Gastrocnemius medialis (tissue), 4 donors: ENCODE results near the gene ARAP3. TPM values are rescaled to one million over a fixed set of nuclear protein-coding genes. Genes with fewer than 3 reads are reported as not detected.

Experiments
- ATAC-seq, 2 donors: fragments of 150-250 bp; one replicate each; pipeline ENCODE4 v1.9.1; 2016
- DNase-seq, 2 donors: peaks; one replicate each; pipeline ENCODE4 v3.0.0-alpha.2; 2019
- H3K27ac ChIP-seq, 4 donors: fragments of 200-600 bp; sonication (generic); 1 replicate in 1 of 4; 2 replicates in 3 of 4; pipeline ENCODE4 v1.5.1; 2016 to 2018; ENCODE audit warnings: mild to moderate bottlenecking in 2 of 4, moderate library complexity in 1 of 4
- H3K27me3 ChIP-seq, 3 donors: fragments of 200-600 bp; sonication (generic) in 2 of 3; 1 replicate in 1 of 3; 2 replicates in 2 of 3; pipeline versions ENCODE4 v1.5.1 to v1.6.0; 2016 to 2019; ENCODE audit warnings: mild to moderate bottlenecking in 1 of 3, moderate library complexity in 1 of 3
- H3K36me3 ChIP-seq, 2 donors: fragments of 200-600 bp; sonication (generic) in 1 of 2; one replicate each; pipeline ENCODE4 v1.5.1; 2017 to 2018
- H3K4me1 ChIP-seq, 2 donors: fragments of 200-600 bp; sonication (generic) in 1 of 2; one replicate each; pipeline ENCODE4 v1.5.1; 2016 to 2017; ENCODE audit warnings: mild to moderate bottlenecking in 2 of 2
- H3K4me3 ChIP-seq, 4 donors: fragments of 200-600 bp; sonication (generic) in 3 of 4; 1 replicate in 1 of 4; 2 replicates in 3 of 4; pipeline ENCODE4 v1.5.1; 2016 to 2019; ENCODE audit warnings: mild to moderate bottlenecking in 2 of 4
- H3K9me3 ChIP-seq, 3 donors: fragments of 200-600 bp; sonication (generic) in 2 of 3; 1 replicate in 1 of 3; 2 replicates in 2 of 3; pipeline ENCODE4 v1.5.1; 2016 to 2019
- CTCF ChIP-seq, 5 experiments: fragments of 450-650 bp in 3 of 5; fragments of 200-600 bp in 2 of 5; sonication (generic) in 2 of 5; IDR thresholded peaks in 4 of 5; conservative IDR thresholded peaks in 1 of 5; 1 replicate in 4 of 5; 2 replicates in 1 of 5; pipeline ENCODE4 v1.5.1; 2016 to 2019; ENCODE audit warnings: antibody characterized with exemption in 5 of 5, mild to moderate bottlenecking in 3 of 5, moderate library complexity in 3 of 5
- POLR2A ChIP-seq, 2 donors: fragments of 450-650 bp; IDR thresholded peaks; one replicate each; pipeline ENCODE4 v1.6.1; 2017; ENCODE audit warnings: antibody characterized with exemption in 2 of 2, mild to moderate bottlenecking in 2 of 2, moderate library complexity in 2 of 2
- in situ Hi-C, 4 donors: fragments of 200-750 bp; cut with MboI; loops; one replicate each; pipeline versions ENCODE4 v1.15.0 to v1.8.0; 2017; ENCODE audit warnings: low sequenced_read_pairs in 4 of 4
- intact Hi-C: fragments of 100-400 bp; cut with DNase I; formaldehyde crosslinking; loops from one replicate; pipeline ENCODE4 v1.15.1; 2023; ENCODE audit warnings: low total_unique reads
- total RNA-seq, 4 donors: library from RNA; depleted of rRNA; stranded (reverse); fragments of >200 nt; gene quantifications; one replicate each; pipeline versions ENCODE4 v1.1.0 to v1.2.3, GENCODE V29; 2016

ARAP3 gene
- total RNA-seq, 4 donors from 2014 or later: 1.6 to 5.5 (median 3.0) TPM

DNA sequence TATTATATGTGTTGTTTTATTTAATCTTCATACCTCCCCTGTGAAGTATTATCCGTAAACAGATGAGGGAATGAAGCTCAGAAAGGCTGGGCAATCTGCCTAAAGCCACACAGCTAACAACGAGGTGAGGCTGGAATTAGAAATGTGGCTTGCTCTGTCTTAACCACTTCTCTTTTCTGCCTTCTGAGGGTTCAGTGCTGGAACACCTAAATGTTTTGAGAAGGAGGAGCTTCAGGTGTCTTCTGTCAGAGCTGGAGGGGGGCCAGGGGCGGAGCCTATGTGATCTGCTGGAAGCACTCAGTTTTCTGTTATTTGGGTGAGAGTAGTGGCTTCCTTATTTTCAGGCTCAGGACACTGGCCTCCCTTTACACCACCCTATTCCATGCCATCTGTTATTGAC is 35.0 kb upstream of the ARAP3 start:
- intact Hi-C loops (no loop called here), in situ Hi-C loops (no loop called here)
- Histone ChIP-seq H3K27me3 (no peaks in the 10 kb centered on the region), H3K36me3 (no peaks in the 10 kb centered on the region), H3K27ac (no peak overlapping the region), H3K4me3 (no peak overlapping the region), H3K4me1 (peaks cover 0 to 4% of the 10 kb centered on the region in 2 donors), H3K9me3 (no peaks in the 10 kb centered on the region)
- TF ChIP-seq CTCF (IDR thresholded peaks at IDR 0.05 in 4 of 5, conservative IDR thresholded peaks at IDR 0.05 in 1 of 5) (no peak), POLR2A (IDR thresholded peaks at IDR 0.05) (no peak)
- DNase-seq: no peak
- no peak for ATAC-seq

GRCh38 chr5:141716468-141716867 is 34.4 kb upstream of the ARAP3 start:
- DNase-seq (no peak), ATAC-seq (no peak)
- Histone ChIP-seq H3K27me3 (no peaks in the 10 kb centered on the region), H3K36me3 (no peaks in the 10 kb centered on the region), H3K4me1 (peaks cover 0 to 4% of the 10 kb centered on the region in 2 donors), H3K4me3 (no peak overlapping the region), H3K27ac (no peak overlapping the region), H3K9me3 (no peaks in the 10 kb centered on the region)
- intact Hi-C loops: no loop called here
- in situ Hi-C loops: no loop called here
- TF ChIP-seq CTCF (IDR thresholded peaks at IDR 0.05 in 4 of 5, conservative IDR thresholded peaks at IDR 0.05 in 1 of 5): no peak
- TF ChIP-seq POLR2A (IDR thresholded peaks at IDR 0.05): no peak

DNA sequence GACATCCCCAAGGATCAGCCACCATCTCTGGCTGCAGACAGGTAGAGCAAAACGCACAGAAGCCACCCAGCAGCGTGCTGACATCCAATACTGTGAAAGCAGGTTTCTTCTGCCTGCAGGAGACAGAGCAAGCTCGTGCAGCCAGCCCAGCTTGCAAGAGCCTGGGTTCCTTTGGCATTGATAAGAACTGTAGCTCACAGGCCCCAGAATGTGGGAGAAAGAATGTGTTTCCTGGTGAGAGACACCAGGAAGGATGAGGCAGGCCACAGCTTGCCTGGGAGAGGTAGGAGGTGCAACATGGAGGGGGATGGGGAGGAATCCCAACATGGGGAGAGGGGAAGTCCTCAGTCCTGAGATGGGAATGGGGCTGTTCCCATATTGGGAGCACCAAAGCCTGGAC is 34.0 kb upstream of the ARAP3 start:
- ATAC-seq: no peak

GRCh38 chr5:141715346-141715905 is 33.4 kb upstream of the ARAP3 start:
- no peak for TF ChIP-seq CTCF (IDR thresholded peaks at IDR 0.05 in 4 of 5, conservative IDR thresholded peaks at IDR 0.05 in 1 of 5)
- no peak for TF ChIP-seq POLR2A (IDR thresholded peaks at IDR 0.05)
- Histone ChIP-seq H3K27me3 (no peaks in the 10 kb centered on the region), H3K4me1 (peaks cover 0 to 4% of the 10 kb centered on the region in 2 donors), H3K27ac (no peak overlapping the region), H3K4me3 (no peak overlapping the region), H3K9me3 (no peaks in the 10 kb centered on the region), H3K36me3 (no peaks in the 10 kb centered on the region)
- ATAC-seq (no peak), DNase-seq (no peak)
- intact Hi-C loops: no loop called here
- in situ Hi-C loops: no loop called here

More for the DNA sequence above, 34.0 kb upstream of the ARAP3 start:
- no peak for DNase-seq
- in situ Hi-C loops (no loop called here), intact Hi-C loops (no loop called here)
- H3K4me1 ChIP-seq: peaks cover 0 to 4% of the 10 kb centered on the region in 2 donors
- H3K4me3 ChIP-seq: no peak overlapping the region
- no peaks in the 10 kb centered on the region for H3K36me3 ChIP-seq
- H3K9me3 ChIP-seq: no peaks in the 10 kb centered on the region
- H3K27me3 ChIP-seq: no peaks in the 10 kb centered on the region
- no peak overlapping the region for H3K27ac ChIP-seq
- TF ChIP-seq POLR2A (IDR thresholded peaks at IDR 0.05): no peak
- TF ChIP-seq CTCF (IDR thresholded peaks at IDR 0.05 in 4 of 5, conservative IDR thresholded peaks at IDR 0.05 in 1 of 5): no peak
